B cell (primary cell): Measurements from ENCODE around the gene HTRA3.

Experiments
- EZH2 ChIP-seq: IDR thresholded peaks from 2 replicates; pipeline ENCODE4 v1.6.1; 2012; ENCODE audit warnings: borderline replicate concordance, low read depth, mild to moderate bottlenecking, moderate library complexity, low read length; ENCODE audit not compliant: insufficient read depth, poor library complexity, severe bottlenecking
- TF ChIP-seq, protein P1 (sequence below): fragments of 200-600 bp; IDR thresholded peaks from one replicate; pipeline ENCODE4 v1.8.0; 2022; ENCODE audit warnings: antibody characterized with exemption, mild to moderate bottlenecking

DNA sequence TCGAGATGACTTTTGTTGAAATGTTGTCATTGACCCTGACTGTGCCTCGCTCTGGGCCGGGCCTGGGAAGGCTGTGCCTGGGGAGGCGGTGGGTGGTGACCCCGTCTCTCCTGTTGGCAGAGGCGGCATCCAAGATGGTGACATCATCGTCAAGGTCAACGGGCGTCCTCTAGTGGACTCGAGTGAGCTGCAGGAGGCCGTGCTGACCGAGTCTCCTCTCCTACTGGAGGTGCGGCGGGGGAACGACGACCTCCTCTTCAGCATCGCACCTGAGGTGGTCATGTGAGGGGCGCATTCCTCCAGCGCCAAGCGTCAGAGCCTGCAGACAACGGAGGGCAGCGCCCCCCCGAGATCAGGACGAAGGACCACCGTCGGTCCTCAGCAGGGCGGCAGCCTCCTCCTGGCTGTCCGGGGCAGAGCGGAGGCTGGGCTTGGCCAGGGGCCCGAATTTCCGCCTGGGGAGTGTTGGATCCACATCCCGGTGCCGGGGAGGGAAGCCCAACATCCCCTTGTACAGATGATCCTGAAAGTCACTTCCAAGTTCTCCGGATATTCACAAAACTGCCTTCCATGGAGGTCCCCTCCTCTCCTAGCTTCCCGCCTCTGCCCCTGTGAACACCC lies 36.4 kb downstream of the HTRA3 start:
- no peak for TF ChIP-seq EZH2
- TF ChIP-seq, protein P1, sequence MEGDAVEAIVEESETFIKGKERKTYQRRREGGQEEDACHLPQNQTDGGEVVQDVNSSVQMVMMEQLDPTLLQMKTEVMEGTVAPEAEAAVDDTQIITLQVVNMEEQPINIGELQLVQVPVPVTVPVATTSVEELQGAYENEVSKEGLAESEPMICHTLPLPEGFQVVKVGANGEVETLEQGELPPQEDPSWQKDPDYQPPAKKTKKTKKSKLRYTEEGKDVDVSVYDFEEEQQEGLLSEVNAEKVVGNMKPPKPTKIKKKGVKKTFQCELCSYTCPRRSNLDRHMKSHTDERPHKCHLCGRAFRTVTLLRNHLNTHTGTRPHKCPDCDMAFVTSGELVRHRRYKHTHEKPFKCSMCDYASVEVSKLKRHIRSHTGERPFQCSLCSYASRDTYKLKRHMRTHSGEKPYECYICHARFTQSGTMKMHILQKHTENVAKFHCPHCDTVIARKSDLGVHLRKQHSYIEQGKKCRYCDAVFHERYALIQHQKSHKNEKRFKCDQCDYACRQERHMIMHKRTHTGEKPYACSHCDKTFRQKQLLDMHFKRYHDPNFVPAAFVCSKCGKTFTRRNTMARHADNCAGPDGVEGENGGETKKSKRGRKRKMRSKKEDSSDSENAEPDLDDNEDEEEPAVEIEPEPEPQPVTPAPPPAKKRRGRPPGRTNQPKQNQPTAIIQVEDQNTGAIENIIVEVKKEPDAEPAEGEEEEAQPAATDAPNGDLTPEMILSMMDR: no peak
